ENCODE measurements around the gene MED13.
A peak's percentile ranks its signal among the peaks of the same experiment; 100 is the strongest.
"Not testable (repeated sequence)": the region's sequence is repeated elsewhere in the genome, so short reads cannot be mapped to it uniquely, and the experiment has no call there.

MED13 gene

DNA sequence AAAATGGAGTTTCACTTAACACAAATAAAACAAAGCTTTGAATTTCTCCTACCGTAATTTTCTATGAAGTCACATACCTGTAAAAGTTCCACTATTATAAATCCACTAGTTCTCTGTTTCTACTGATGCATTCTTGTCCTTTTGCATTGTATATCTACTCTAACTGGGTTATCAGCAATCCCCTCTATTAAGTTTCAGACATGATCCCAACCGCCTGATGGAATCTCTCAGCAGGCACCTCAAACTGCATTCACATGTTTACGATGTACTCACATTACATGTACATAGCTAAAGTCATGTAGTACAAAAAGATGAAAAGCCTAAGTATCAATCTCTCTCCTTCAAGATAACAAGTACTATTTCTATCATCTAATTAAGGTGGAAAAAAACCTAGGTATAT is 64.9 kb downstream of the MED13 start:
- Mint-ChIP-seq H3K4me1 (peaks cover 39% of the 10 kb centered on the region), H3K9me3 (no peaks in the 10 kb centered on the region), H3K4me3 (no peak overlapping the region), H3K27ac (ENCODE audit: low read depth) (no peak overlapping the region), H3K27me3 (no peaks in the 10 kb centered on the region), H3K36me3 (ENCODE audit: insufficient read depth) (peaks cover 10% of the 10 kb centered on the region)
- ATAC-seq (replicated peaks; ENCODE audit: extremely low read depth, poor library complexity, severe bottlenecking) (no peak), DNase-seq (ENCODE audit: low spot score in 2 of 2) (no peak)

- H3K27ac Mint-ChIP-seq (ENCODE audit: low read depth); ATAC-seq (replicated peaks; ENCODE audit: extremely low read depth, poor library complexity, severe bottlenecking); DNase-seq (ENCODE audit: low spot score in 2 of 2); H3K27me3 Mint-ChIP-seq; H3K4me3 Mint-ChIP-seq; H3K9me3 Mint-ChIP-seq: not testable (repeated sequence)
- Mint-ChIP-seq H3K36me3 (ENCODE audit: insufficient read depth) (peaks cover 18% of the 10 kb centered on the region), H3K4me1 (peaks cover 27% of the 10 kb centered on the region)
Observed at GRCh38 chr17:61998534-61998933, 66.5 kb downstream of the MED13 start.

GRCh38 chr17:61997664-61998063 is 67.4 kb downstream of the MED13 start:
- no peak overlapping the region for H3K4me3 Mint-ChIP-seq
- H3K27ac Mint-ChIP-seq (ENCODE audit: low read depth): no peak overlapping the region
- no peak for DNase-seq (ENCODE audit: low spot score in 2 of 2)
- no peaks in the 10 kb centered on the region for H3K9me3 Mint-ChIP-seq
- H3K4me1 Mint-ChIP-seq: peaks cover 26% of the 10 kb centered on the region
- ATAC-seq (replicated peaks; ENCODE audit: extremely low read depth, poor library complexity, severe bottlenecking): no peak
- H3K36me3 Mint-ChIP-seq (ENCODE audit: insufficient read depth): peaks cover 20% of the 10 kb centered on the region
- no peaks in the 10 kb centered on the region for H3K27me3 Mint-ChIP-seq

GRCh38 chr17:61996916-61997605 is 68.0 kb downstream of the MED13 start:
- ATAC-seq (replicated peaks; ENCODE audit: extremely low read depth, poor library complexity, severe bottlenecking): no peak
- Mint-ChIP-seq H3K4me1 (peaks cover 26% of the 10 kb centered on the region), H3K27me3 (no peaks in the 10 kb centered on the region), H3K4me3 (no peak overlapping the region), H3K27ac (ENCODE audit: low read depth) (no peak overlapping the region), H3K36me3 (ENCODE audit: insufficient read depth) (peaks cover 20% of the 10 kb centered on the region), H3K9me3 (no peaks in the 10 kb centered on the region)
- DNase-seq (ENCODE audit: low spot score in 2 of 2): no peak

DNA sequence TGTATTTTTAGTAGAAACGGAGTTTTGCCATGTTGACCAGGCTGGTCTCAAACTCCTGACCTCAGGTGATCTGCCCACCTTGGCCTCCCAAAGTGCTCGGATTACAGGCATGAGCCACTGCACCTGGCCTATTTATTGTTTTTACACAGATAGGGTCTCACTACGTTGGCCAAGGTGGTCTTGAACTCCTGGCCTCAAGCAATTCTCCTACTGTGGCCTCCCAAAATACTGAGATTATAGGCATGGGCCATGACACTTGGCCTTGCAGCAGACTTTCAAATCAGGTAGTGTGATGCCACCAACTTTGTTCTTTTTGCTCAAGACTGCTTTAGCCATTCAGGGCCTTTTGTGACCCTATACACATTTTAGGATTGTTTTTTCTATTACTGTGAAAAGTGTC is 75.6 kb downstream of the MED13 start:
- Mint-ChIP-seq H3K4me3 (no peak overlapping the region), H3K9me3 (no peaks in the 10 kb centered on the region), H3K36me3 (ENCODE audit: insufficient read depth) (peaks cover 43% of the 10 kb centered on the region), H3K4me1 (peaks cover 6% of the 10 kb centered on the region), H3K27me3 (no peaks in the 10 kb centered on the region), H3K27ac (ENCODE audit: low read depth) (no peak overlapping the region)
- ATAC-seq (replicated peaks; ENCODE audit: extremely low read depth, poor library complexity, severe bottlenecking) (no peak), DNase-seq (ENCODE audit: low spot score in 2 of 2) (no peak)

GRCh38 chr17:61986898-61987297 is 78.2 kb downstream of the MED13 start:
- Mint-ChIP-seq H3K27me3 (no peaks in the 10 kb centered on the region), H3K4me3 (no peak overlapping the region), H3K9me3 (no peaks in the 10 kb centered on the region), H3K27ac (ENCODE audit: low read depth) (no peak overlapping the region), H3K36me3 (ENCODE audit: insufficient read depth) (peaks cover 50% of the 10 kb centered on the region), H3K4me1 (peaks cover 6% of the 10 kb centered on the region)
- ATAC-seq (replicated peaks; ENCODE audit: extremely low read depth, poor library complexity, severe bottlenecking) (no peak), DNase-seq (ENCODE audit: low spot score in 2 of 2) (no peak)

GRCh38 chr17:61984821-61985220 is 80.3 kb downstream of the MED13 start:
- H3K4me1 Mint-ChIP-seq: peaks cover 21% of the 10 kb centered on the region
- peak overlapping the region; percentile 25 for H3K27ac Mint-ChIP-seq (ENCODE audit: low read depth)
- H3K36me3 Mint-ChIP-seq (ENCODE audit: insufficient read depth): peaks cover 45% of the 10 kb centered on the region
- ATAC-seq (replicated peaks; ENCODE audit: extremely low read depth, poor library complexity, severe bottlenecking): no peak
- DNase-seq (ENCODE audit: low spot score in 2 of 2): no peak
- no peaks in the 10 kb centered on the region for H3K27me3 Mint-ChIP-seq
- H3K4me3 Mint-ChIP-seq: no peak overlapping the region
- H3K9me3 Mint-ChIP-seq: no peaks in the 10 kb centered on the region

- DNase-seq (ENCODE audit: low spot score in 2 of 2): no peak
- Mint-ChIP-seq H3K9me3 (no peaks in the 10 kb centered on the region), H3K4me3 (no peak overlapping the region), H3K27ac (ENCODE audit: low read depth) (no peak overlapping the region), H3K4me1 (peaks cover 29% of the 10 kb centered on the region), H3K36me3 (ENCODE audit: insufficient read depth) (peaks cover 53% of the 10 kb centered on the region), H3K27me3 (no peaks in the 10 kb centered on the region)
- ATAC-seq (replicated peaks; ENCODE audit: extremely low read depth, poor library complexity, severe bottlenecking): no peak
Observed at GRCh38 chr17:61981323-61981722, 83.8 kb downstream of the MED13 start.

DNA sequence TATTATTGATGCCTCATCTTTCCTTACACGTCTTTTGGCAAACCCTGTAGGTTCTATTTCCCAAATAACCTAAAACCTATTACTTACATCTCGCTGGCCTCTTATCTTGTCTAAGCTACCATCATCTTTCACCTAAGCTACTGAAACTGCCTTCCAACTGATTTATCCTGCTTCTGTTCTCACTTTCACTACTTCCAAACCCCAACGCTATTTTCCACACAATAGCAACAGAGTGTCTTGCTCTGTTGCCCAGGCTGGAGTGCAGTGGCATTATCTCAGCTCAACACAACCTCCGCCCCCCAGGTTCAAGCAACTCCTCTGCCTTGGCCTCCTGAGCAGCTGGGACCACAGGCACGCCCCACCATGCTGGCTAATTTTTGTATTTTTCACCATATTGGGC is 84.5 kb downstream of the MED13 start:
- Mint-ChIP-seq H3K4me1 (peaks cover 30% of the 10 kb centered on the region), H3K4me3 (no peak overlapping the region), H3K9me3 (no peaks in the 10 kb centered on the region), H3K27ac (ENCODE audit: low read depth) (peak overlapping the region; percentile 39), H3K27me3 (no peaks in the 10 kb centered on the region), H3K36me3 (ENCODE audit: insufficient read depth) (peaks cover 54% of the 10 kb centered on the region)
- DNase-seq (ENCODE audit: low spot score in 2 of 2): no peak
- no peak for ATAC-seq (replicated peaks; ENCODE audit: extremely low read depth, poor library complexity, severe bottlenecking)

DNA sequence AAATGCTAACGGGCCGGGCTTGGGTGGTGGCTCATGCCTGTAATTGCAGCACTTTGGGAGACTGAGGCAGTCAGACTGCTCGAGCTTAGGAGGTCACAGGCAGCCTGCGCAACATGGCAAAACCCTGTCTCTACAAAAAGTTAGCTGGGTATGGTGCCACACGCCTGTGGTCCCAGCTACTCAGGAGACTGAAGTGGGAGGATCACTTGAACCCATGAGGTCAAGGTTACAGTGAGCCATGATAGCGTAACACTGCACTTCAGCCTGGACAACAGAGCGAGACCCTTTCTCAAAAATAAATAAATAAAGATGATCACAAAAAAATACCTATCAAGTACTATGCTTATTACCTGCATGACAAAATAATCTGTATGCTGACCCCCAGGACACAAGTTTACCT is 91.0 kb downstream of the MED13 start:
- Mint-ChIP-seq H3K27me3 (no peaks in the 10 kb centered on the region), H3K36me3 (ENCODE audit: insufficient read depth) (peaks cover 57% of the 10 kb centered on the region), H3K27ac (ENCODE audit: low read depth) (peak overlapping the region; percentile 22), H3K9me3 (no peaks in the 10 kb centered on the region), H3K4me1 (peaks cover 22% of the 10 kb centered on the region), H3K4me3 (no peak overlapping the region)
- no peak for DNase-seq (ENCODE audit: low spot score in 2 of 2)
- no peak for ATAC-seq (replicated peaks; ENCODE audit: extremely low read depth, poor library complexity, severe bottlenecking)

- Mint-ChIP-seq H3K9me3 (no peaks in the 10 kb centered on the region), H3K27me3 (no peaks in the 10 kb centered on the region), H3K4me3 (no peak overlapping the region), H3K4me1 (peaks cover 14% of the 10 kb centered on the region), H3K27ac (ENCODE audit: low read depth) (no peak overlapping the region), H3K36me3 (ENCODE audit: insufficient read depth) (peaks cover 54% of the 10 kb centered on the region)
- DNase-seq (ENCODE audit: low spot score in 2 of 2) (no peak), ATAC-seq (replicated peaks; ENCODE audit: extremely low read depth, poor library complexity, severe bottlenecking) (no peak)
Observed at GRCh38 chr17:61972311-61972710, 92.8 kb downstream of the MED13 start.

- H3K27ac Mint-ChIP-seq (ENCODE audit: low read depth): no peak overlapping the region
- no peaks in the 10 kb centered on the region for H3K27me3 Mint-ChIP-seq
- DNase-seq (ENCODE audit: low spot score in 2 of 2) (no peak), ATAC-seq (replicated peaks; ENCODE audit: extremely low read depth, poor library complexity, severe bottlenecking) (no peak)
- peaks cover 54% of the 10 kb centered on the region for H3K36me3 Mint-ChIP-seq (ENCODE audit: insufficient read depth)
- H3K4me1 Mint-ChIP-seq: peaks cover 8% of the 10 kb centered on the region
- no peak overlapping the region for H3K4me3 Mint-ChIP-seq
- no peaks in the 10 kb centered on the region for H3K9me3 Mint-ChIP-seq
Observed at GRCh38 chr17:61970030-61970429, 95.0 kb downstream of the MED13 start.

- DNase-seq (ENCODE audit: low spot score in 2 of 2) (no peak), ATAC-seq (replicated peaks; ENCODE audit: extremely low read depth, poor library complexity, severe bottlenecking) (no peak)
- H3K27me3 Mint-ChIP-seq: no peaks in the 10 kb centered on the region
- no peaks in the 10 kb centered on the region for H3K4me1 Mint-ChIP-seq
- H3K27ac Mint-ChIP-seq (ENCODE audit: low read depth): no peak overlapping the region
- H3K9me3 Mint-ChIP-seq: no peaks in the 10 kb centered on the region
- peaks cover 56% of the 10 kb centered on the region for H3K36me3 Mint-ChIP-seq (ENCODE audit: insufficient read depth)
- no peak overlapping the region for H3K4me3 Mint-ChIP-seq
Observed at GRCh38 chr17:61968757-61969156, 96.3 kb downstream of the MED13 start.

Measured in central memory CD8-positive, alpha-beta T cell (primary cell).